HG02642 (cell line): ENCODE data around the gene PTP4A2.
A peak's percentile ranks its signal among the peaks of the same experiment; 100 is the strongest.
"Not testable (repeated sequence)": the region's sequence is repeated elsewhere in the genome, so short reads cannot be mapped to it uniquely, and the experiment has no call there.

Experiments used
- ATAC-seq: cut with Tn5 transposase; IDR thresholded peaks from one replicate; pipeline ENCODE4 v1.9.1; 2021; ENCODE audit warnings: mild to moderate bottlenecking; ENCODE audit not compliant: unreplicated experiment, poor library complexity

PTP4A2 gene

DNA sequence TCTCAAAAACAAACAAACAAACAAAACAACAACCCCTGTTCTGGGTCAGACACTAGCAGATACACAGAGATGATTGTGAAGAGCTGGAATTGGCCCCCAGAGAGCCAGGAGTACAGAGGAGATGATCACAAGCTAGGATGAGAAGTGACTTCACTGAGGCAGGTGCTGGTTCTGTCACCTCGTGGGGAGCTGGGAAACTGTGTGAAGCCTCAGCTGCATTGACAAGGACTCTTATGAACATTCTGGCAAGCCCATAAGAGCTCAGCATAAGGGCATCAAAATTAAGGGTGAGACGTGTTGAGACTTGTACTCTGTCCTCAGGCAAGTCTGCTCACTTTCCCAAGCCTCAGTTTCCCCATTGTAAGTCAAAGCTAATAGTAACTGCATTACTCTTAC lies 14.7 kb upstream of the PTP4A2 start:
- no peak for ATAC-seq

- no peak for ATAC-seq
These were observed 13.1 kb upstream of the PTP4A2 start for GRCh38 chr1:31951276-31951675.

DNA sequence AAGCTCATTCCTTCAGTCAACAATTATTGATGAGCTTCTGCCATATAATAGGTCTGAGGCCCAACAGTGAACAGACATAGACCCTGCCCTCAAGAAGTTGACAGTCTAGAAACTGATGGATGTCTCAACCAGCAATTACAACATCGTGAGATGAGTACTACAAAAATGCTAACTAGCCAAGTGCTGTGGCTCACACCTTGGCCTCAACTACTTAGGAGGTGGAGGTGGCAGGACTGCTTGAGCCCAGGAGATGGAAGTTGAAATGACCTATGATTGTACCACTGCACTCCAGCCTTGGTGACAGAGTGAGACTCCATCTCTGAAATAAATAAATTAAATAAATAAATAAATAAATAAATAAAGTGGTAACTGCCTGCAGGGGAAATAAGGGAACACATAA lies 11.7 kb upstream of the PTP4A2 start:
- ATAC-seq, result no peak

- not testable (repeated sequence) for ATAC-seq
These were observed 7.5 kb upstream of the PTP4A2 start for GRCh38 chr1:31945677-31946076.

DNA sequence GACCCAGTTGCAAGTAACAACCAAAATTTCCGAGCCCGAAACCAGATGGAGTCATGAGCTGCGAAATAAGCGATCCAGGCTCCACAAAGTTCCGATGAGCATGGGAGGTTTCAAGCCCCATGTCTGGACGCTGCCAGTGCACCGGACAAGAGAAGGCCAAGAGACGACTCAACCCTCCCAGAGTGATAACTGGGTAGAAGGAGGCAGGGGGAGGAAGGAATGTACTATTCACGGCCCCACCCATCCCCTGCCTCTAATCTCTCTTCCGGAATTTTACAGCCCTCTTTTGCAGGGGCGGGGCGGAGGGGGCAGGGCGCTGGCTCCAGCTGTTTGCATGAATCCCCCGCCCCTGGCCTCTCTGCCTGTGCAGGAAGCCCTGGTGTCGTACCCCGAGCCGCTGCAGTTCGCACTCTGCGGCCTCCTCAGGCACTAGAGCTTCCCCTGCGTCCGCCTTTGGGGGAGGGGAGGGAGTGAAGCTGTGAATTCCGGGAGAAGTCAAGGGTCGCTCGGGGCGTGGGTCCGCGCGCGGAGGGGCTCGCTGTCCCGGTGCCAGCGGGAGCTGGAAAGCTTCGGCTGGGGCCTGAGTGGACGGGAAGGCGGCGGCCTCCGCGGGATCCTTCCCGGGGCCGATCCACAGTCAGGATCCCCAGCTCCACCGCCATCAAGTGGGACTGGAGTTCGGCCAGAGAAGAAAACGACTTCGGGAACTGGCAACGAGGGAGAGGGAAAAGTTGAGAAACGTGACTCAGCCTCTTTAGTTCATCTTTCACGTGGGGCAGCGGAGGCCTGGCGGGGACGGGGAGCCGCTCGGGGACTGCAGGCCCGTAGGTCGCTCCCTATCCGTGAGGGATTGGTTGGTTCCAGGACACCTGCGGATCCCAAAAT lies 6.3 kb upstream of the PTP4A2 start:
- peak; percentile 73 for ATAC-seq

DNA sequence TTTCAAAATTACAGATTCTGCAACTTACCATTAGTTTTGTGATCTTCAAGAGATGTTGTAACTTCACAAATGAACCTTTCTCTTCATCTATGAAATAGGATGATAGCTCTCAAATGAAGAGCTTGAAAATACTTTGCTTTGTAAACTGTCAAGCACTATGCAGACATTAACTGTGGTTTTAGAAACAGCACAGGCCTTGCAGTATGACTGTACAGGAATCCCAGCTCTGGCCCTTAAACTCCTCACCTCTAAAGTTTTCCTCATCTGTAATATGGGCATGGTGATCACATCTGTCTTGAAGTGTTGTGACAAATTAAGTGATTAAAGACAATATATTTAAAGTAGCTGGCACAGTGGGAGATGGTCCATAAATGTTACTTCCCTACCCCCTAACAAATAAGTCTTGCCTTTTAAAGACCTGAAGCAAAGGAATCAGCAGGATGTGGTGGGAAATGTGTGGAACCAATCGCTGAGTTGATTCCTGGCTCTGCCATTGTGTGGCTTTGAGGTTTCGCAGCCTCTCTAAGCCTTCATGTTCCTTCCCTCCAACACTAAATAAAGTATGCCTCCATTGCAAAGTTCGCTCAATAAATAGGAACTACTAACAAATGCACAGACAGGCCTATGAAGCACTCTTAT lies 5.5 kb upstream of the PTP4A2 start:
- no peak for ATAC-seq

- not testable (repeated sequence) for ATAC-seq
These were observed 3.9 kb upstream of the PTP4A2 start for GRCh38 chr1:31942061-31942460.

- ATAC-seq, result no peak
These were observed 1.5 kb upstream of the PTP4A2 start for GRCh38 chr1:31939484-31940329.

DNA sequence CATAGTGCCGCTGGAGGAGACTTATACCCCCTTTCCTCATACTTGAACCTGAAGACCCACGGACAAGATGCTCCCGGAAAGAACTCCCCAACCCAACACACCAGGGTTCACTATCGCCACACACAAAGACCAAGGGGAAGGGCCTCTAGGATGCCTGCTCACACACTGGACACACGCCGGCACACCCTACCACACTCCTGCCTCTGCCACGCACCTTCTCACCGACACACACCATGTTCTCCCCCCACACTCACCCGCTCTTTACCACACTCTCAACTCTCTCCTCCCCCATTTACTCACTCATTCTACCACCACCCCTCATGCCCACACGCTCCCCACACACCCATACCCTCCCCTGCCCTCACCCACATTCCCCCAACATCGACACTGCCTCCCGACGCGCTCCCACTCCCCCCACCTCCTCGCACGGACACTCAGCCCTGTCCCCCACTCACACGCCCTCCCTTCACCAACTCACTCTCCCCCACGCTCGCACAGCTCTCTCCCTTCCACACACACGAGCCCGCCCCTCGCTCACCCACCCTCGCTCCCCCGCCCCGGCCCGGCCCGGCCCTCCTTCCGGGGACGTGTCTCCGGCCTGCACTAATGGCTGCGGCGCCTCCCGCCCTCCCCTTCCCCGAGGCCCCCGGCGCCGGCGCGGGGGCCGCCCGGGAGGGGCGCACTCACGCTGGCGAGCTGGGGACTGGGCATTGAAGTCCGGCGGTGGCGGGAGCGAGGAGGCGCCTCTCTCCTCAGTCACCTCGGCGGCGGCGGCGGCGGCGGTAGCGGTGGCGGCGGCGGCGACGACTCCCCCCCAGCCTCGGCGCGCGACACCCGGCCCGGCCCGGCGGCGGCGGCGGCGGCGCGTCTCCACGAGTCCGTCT lies 626 bp downstream of the PTP4A2 start:
- peak; percentile 34 for ATAC-seq

DNA sequence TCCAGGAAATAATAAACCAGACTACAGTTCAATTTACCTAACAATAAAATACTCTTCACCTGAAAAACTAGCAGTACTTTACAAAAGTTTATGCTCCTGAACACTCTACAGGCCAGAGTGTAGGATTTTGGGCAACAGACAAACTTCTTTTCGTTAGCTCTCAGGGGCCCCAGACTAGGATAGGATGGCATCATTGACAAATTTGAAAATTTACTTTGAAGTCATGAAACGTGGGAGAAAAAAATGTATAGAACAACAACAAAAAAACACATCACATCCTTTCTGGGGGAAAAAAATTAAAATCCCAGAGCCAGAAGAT lies 1.2 kb downstream of the PTP4A2 start:
- no peak for ATAC-seq

DNA sequence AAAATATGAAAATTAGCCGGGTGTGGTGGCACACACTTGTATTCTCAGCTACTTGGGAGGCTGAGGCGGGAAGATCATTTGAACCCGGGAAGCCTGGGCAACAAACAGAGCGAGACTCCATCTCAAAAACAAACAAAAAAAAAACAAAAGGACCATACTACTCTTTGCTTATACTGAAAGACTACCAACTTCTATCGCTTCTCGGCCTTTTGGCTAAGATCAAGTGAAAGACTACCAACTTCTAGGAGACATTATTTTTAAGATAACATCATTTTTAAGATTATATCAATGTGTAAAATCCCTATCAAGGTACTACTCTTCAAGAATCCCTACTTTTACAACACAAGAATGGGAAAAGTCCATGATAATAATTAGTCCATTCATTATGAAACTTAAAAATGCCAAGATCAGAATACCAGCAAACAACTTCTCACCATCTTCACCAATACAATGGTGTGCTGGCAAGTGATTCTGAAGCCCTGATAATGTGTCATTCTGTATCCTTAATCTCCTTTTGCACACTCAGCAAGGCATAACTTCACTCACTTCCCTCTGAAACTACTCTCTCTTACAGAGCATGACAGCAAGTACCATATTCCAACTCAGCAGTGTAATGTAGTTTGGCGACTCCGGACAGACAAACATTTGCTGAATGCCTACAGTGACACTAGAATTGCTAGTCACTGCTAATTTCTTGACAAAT lies 1.7 kb downstream of the PTP4A2 start:
- ATAC-seq, result no peak

DNA sequence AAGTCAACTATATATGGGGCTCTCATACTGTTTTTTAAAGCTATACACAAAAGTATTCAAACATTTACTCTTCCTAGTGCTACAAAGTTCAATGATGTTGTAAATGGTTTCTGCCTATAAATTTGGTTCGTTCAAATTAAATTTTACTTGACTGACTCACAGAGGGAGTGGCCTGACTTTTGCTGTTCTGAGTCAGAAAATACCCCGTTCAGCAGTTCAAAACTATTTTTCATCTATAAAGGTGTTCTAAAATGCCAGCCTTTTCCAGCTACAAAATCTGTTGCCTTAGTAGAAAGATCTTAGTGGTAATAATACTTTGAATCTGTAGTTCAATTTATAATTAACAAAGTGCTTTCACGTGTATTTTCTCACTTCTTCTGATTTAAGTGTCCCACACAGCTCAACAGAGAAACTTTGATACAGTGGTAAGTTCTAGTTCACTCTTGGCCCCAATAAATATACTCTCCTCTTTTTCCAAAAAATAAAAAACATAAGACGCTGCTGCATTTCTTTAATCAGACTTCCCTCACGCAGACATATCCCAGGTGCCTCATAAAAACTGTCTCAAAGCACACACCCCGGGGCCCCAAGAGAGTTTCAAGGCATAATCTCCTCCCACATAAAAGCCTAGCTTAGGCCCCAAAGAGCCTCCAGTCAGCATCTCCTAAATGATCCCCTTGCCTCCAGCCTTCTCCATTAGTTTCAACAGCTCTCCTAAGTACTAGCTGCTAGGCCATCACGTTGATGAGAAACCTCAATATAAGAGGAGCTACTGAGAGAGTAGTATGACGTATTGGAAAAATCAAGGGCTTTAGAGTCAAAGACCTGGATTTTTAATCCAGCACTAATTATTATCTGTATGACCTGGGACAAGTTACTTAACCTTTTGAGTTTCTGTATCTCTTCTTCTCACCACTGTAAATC lies 3.2 kb downstream of the PTP4A2 start:
- ATAC-seq, result no peak

GRCh38 chr1:31932491-31933316 lies 5.5 kb downstream of the PTP4A2 start:
- no peak for ATAC-seq

- ATAC-seq, result no peak
These were observed 6.5 kb downstream of the PTP4A2 start for GRCh38 chr1:31931593-31932225.

DNA sequence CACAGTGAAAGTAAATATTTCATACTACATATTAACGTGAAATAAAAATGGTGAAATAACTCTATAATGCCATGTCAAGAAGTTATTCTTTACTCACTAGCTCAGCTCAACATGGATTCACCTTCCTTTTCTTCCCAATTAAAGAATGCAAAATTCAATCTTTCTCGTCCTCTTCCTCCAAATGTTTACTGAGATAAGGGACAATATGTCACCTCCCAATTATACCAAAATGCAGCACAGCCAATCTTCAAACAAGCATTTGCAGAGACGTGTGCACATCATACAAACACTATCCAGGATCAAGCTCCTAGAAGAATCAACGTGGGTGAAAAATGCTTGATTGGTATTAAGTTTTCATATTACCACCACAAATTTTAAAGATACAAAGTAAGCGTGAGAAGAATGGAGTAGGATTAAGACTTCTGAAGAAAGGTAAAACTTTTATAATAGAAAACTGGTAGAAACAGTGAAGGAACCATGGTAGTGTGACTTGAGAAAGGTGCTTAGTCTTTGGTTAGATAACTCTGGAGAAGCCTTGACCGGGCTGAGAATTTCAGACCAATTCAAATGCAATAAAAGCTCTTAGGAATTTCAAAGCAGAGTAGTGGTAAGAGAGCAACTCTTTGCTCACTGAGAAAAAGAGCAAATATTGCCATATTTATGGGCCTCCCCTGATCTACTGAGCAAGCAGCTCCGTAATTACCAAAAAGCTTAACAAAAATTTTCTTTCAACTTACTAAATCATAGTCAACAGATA lies 7.2 kb downstream of the PTP4A2 start:
- ATAC-seq, result no peak

GRCh38 chr1:31927661-31927980 lies 10.5 kb downstream of the PTP4A2 start:
- no peak for ATAC-seq
